WTC11 (cell line): ENCODE data around the gene SARM1. TPM values are rescaled to one million over a fixed set of nuclear protein-coding genes. Genes with fewer than 3 reads are reported as not detected.

Experiments used
- ATAC-seq: fragments of 200-7000 bp; cut with Tn5 transposase; 2 replicates; pipeline ENCODE4 v1.10.0; 2021; ENCODE audit warnings: mild to moderate bottlenecking, moderate library complexity
- CTCF ChIA-PET: fragments of 300-600 bp; sonication (Branson Sonifier 250); formaldehyde crosslinking; loops from one replicate; lab custom pipeline; 2021; ENCODE audit warnings: antibody characterized with exemption; lab: Charles Lee
- POLR2A ChIA-PET: fragments of 350-600 bp; sonication (Branson Sonifier 250); formaldehyde crosslinking; loops from one replicate; lab custom pipeline; 2021; ENCODE audit warnings: antibody characterized with exemption; lab: Charles Lee
- DNase-seq: peaks from one replicate; pipeline ENCODE4 v3.0.0; 2021; ENCODE audit warnings: low spot score
- H3K27ac Mint-ChIP-seq: 2 replicates; pipeline ENCODE4 v1.8.0; 2021; ENCODE audit warnings: mixed read lengths
- H3K27me3 Mint-ChIP-seq: 2 replicates; pipeline ENCODE4 v1.8.0; 2021; ENCODE audit warnings: low read depth, mild to moderate bottlenecking, moderate library complexity, mixed read lengths
- H3K36me3 Mint-ChIP-seq: 2 replicates; pipeline ENCODE4 v1.8.0; 2021; ENCODE audit warnings: mixed read lengths
- H3K4me1 Mint-ChIP-seq: 2 replicates; pipeline ENCODE4 v1.8.0; 2022; ENCODE audit warnings: mixed read lengths
- H3K4me3 Mint-ChIP-seq: 2 replicates; pipeline ENCODE4 v1.8.0; 2021; ENCODE audit warnings: mild to moderate bottlenecking, moderate library complexity, mixed read lengths
- H3K9me3 Mint-ChIP-seq: 2 replicates; pipeline ENCODE4 v1.8.0; 2021; ENCODE audit warnings: mixed read lengths
- AR ChIP-seq: fragments of 250-450 bp; sonication (Bioruptor Pico); IDR thresholded peaks from 2 replicates; pipeline ENCODE4 v1.9.0; 2021; ENCODE audit warnings: mild to moderate bottlenecking
- ATF1 ChIP-seq: sonication (generic); formaldehyde crosslinking; IDR thresholded peaks from 2 replicates; pipeline ENCODE4 v1.8.1; 2023; ENCODE audit warnings: mild to moderate bottlenecking, moderate library complexity, missing genetic modification reagents
- CBFB ChIP-seq: sonication (generic); formaldehyde crosslinking; IDR thresholded peaks from 2 replicates; pipeline ENCODE4 v1.8.1; 2022; ENCODE audit warnings: mild to moderate bottlenecking, low read depth, missing genetic modification reagents
- CTCF ChIP-seq: fragments of 200-600 bp; IDR thresholded peaks from 2 replicates; pipeline ENCODE4 v1.8.0; 2022; ENCODE audit warnings: antibody characterized with exemption
- E2F1 ChIP-seq: sonication (generic); formaldehyde crosslinking; IDR thresholded peaks from 2 replicates; pipeline ENCODE4 v1.8.0; 2022; ENCODE audit warnings: mild to moderate bottlenecking, missing genetic modification reagents
- ELF4 ChIP-seq: sonication (generic); formaldehyde crosslinking; IDR thresholded peaks from 2 replicates; pipeline ENCODE4 v1.8.1; 2022; ENCODE audit warnings: low read depth, mild to moderate bottlenecking, moderate library complexity, missing genetic modification reagents
- FOXJ3 ChIP-seq: sonication (generic); formaldehyde crosslinking; IDR thresholded peaks from 2 replicates; pipeline ENCODE4 v1.9.0; 2021; ENCODE audit warnings: missing genetic modification reagents, mild to moderate bottlenecking, borderline replicate concordance
- FOXP4 ChIP-seq: sonication (generic); formaldehyde crosslinking; IDR thresholded peaks from 2 replicates; pipeline ENCODE4 v1.8.0; 2022; ENCODE audit warnings: mild to moderate bottlenecking, missing genetic modification reagents
- HMGA2 ChIP-seq: fragments of 250-450 bp; sonication (Bioruptor Pico); IDR thresholded peaks from 2 replicates; pipeline ENCODE4 v1.4.0; 2021; ENCODE audit warnings: mild to moderate bottlenecking, moderate library complexity
- IRF1 ChIP-seq: sonication (generic); formaldehyde crosslinking; IDR thresholded peaks from 2 replicates; pipeline ENCODE4 v1.8.0; 2023; ENCODE audit warnings: missing genetic modification reagents
- OVOL2 ChIP-seq: fragments of 250-450 bp; sonication (Bioruptor Pico); IDR thresholded peaks from 2 replicates; pipeline ENCODE4 v1.9.0; 2021; ENCODE audit warnings: mild to moderate bottlenecking, borderline replicate concordance
- PRDM15 ChIP-seq: sonication (generic); formaldehyde crosslinking; IDR thresholded peaks from 2 replicates; pipeline ENCODE4 v1.8.0; 2022; ENCODE audit warnings: missing genetic modification reagents
- TCF7 ChIP-seq: sonication (generic); formaldehyde crosslinking; IDR thresholded peaks from 2 replicates; pipeline ENCODE4 v1.8.0; 2022; ENCODE audit warnings: mild to moderate bottlenecking, low read depth, missing genetic modification reagents, moderate library complexity
- USF1 ChIP-seq: sonication (generic); formaldehyde crosslinking; IDR thresholded peaks from 2 replicates; pipeline ENCODE4 v1.8.0; 2022; ENCODE audit warnings: mild to moderate bottlenecking, missing genetic modification reagents
- ZBTB21 ChIP-seq: sonication (generic); formaldehyde crosslinking; IDR thresholded peaks from 2 replicates; pipeline ENCODE4 v1.8.1; 2023; ENCODE audit warnings: mild to moderate bottlenecking, missing genetic modification reagents, borderline replicate concordance
- ZNF423 ChIP-seq: fragments of 250-450 bp; sonication (Bioruptor Pico); IDR thresholded peaks from 2 replicates; pipeline ENCODE4 v2.1.2; 2022; ENCODE audit warnings: mild to moderate bottlenecking, moderate library complexity
- ZNF425 ChIP-seq: fragments of 250-450 bp; sonication (Bioruptor Pico); conservative IDR thresholded peaks from 2 replicates; pipeline ENCODE4 v1.9.0; 2021; ENCODE audit warnings: mild to moderate bottlenecking
- ZNF512 ChIP-seq: sonication (generic); formaldehyde crosslinking; IDR thresholded peaks from 2 replicates; pipeline ENCODE4 v1.8.1; 2022; ENCODE audit warnings: missing genetic modification reagents, borderline replicate concordance
- total RNA-seq: library from RNA; stranded (reverse); gene quantifications from 3 replicates; pipeline ENCODE4 v1.2.3, GENCODE V29; 2021

Gene SARM1
- total RNA-seq, 1 experiment from 2014 or later = 3.8 TPM

GRCh38 chr17:28328325-28328724 lies 43.2 kb upstream of the SARM1 start:
- Mint-ChIP-seq H3K9me3 (no peaks in the 10 kb centered on the region), H3K27me3 (no peaks in the 10 kb centered on the region), H3K36me3 (peaks cover 37% of the 10 kb centered on the region), H3K27ac (peak overlapping the region; percentile 72; the same call in 1 of the 2 replicates), H3K4me3 (no peak overlapping the region), H3K4me1 (no peaks in the 10 kb centered on the region)
- no peak for DNase-seq
- no peak for ATAC-seq
- CTCF ChIA-PET = no interaction called here
- TF ChIP-seq ZBTB21 (CRISPR knock-in tag) (no peak), ZNF512 (no peak), AR (no peak), ELF4 (CRISPR knock-in tag) (no peak), ATF1 (CRISPR knock-in tag) (no peak), PRDM15 (no peak), CBFB (CRISPR knock-in tag) (no peak), ZNF423 (no peak), IRF1 (CRISPR knock-in tag) (no peak), TCF7 (CRISPR knock-in tag) (no peak), HMGA2 (CRISPR knock-in tag) (no peak), CTCF (no peak)
- POLR2A ChIA-PET = no interaction called here

- H3K4me3 Mint-ChIP-seq = no peak overlapping the region
- ChIA-PET CTCF (interaction anchor here (1.0 to 1.2 kb wide), 2 partner anchors 13 to 79 kb away, joined by 3 read pairs; no protein-coding TSS in a partner anchor), POLR2A (no interaction called here)
- no peaks in the 10 kb centered on the region for H3K9me3 Mint-ChIP-seq
- H3K4me1 Mint-ChIP-seq = peaks cover 10% of the 10 kb centered on the region
- no peak overlapping the region for H3K27ac Mint-ChIP-seq
- DNase-seq = no peak
- no peak for ATAC-seq
- H3K27me3 Mint-ChIP-seq = no peaks in the 10 kb centered on the region
- H3K36me3 Mint-ChIP-seq = peaks cover 34% of the 10 kb centered on the region
- TF ChIP-seq ZBTB21 (CRISPR knock-in tag) = no peak
- no peak for TF ChIP-seq ZNF425 (CRISPR knock-in tag)
- no peak for TF ChIP-seq FOXJ3 (CRISPR knock-in tag)
- no peak for TF ChIP-seq OVOL2 (CRISPR knock-in tag)
- TF ChIP-seq E2F1 (CRISPR knock-in tag) = no peak
- TF ChIP-seq USF1 = no peak
- TF ChIP-seq FOXP4 = no peak
Measured at GRCh38 chr17:28330671-28331070, 40.8 kb upstream of the SARM1 start.
